SK-N-MC (cell line): ENCODE measurements around the gene ACOT4.

Experiments
- EZH2 ChIP-seq: fragments of 200-600 bp; sonication (generic); IDR thresholded peaks from one replicate; pipeline ENCODE4 v1.6.1; 2017; ENCODE audit warnings: antibody characterized with exemption
- POLR2AphosphoS5 ChIP-seq: IDR thresholded peaks from 2 replicates; pipeline ENCODE4 v1.6.1; 2012; ENCODE audit warnings: mild to moderate bottlenecking, low read depth, low read length, borderline replicate concordance

GRCh38 chr14:73589116-73589515 is 2.6 kb upstream of the ACOT4 start:
- TF ChIP-seq EZH2: no peak
- no peak for TF ChIP-seq POLR2AphosphoS5
